Ovary (tissue), 3 donors: ENCODE data around the gene IPPK.

Experiments used
- CTCF ChIP-seq, 3 donors: fragments of 450-650 bp in 2 of 3; fragments of 200-600 bp in 1 of 3; IDR thresholded peaks; one replicate each; pipeline versions ENCODE4 v1.5.1 to v1.8.0; 2016 to 2022; ENCODE audit warnings: antibody characterized with exemption in 3 of 3, mild to moderate bottlenecking in 1 of 3
- POLR2A ChIP-seq: fragments of 450-650 bp; IDR thresholded peaks from one replicate; pipeline ENCODE4 v1.6.1; 2017; ENCODE audit warnings: antibody characterized with exemption, mild to moderate bottlenecking, moderate library complexity
- donor health status: DM: no; HTN: no; CAD: no.

- no peak for TF ChIP-seq POLR2A
- TF ChIP-seq CTCF (IDR thresholded peaks at IDR 0.05): no peak
These were observed 36.2 kb downstream of the IPPK start for GRCh38 chr9:92633614-92634278.
